Measurements from ENCODE around the gene SMIM29.

- TF ChIP-seq, protein P1, sequence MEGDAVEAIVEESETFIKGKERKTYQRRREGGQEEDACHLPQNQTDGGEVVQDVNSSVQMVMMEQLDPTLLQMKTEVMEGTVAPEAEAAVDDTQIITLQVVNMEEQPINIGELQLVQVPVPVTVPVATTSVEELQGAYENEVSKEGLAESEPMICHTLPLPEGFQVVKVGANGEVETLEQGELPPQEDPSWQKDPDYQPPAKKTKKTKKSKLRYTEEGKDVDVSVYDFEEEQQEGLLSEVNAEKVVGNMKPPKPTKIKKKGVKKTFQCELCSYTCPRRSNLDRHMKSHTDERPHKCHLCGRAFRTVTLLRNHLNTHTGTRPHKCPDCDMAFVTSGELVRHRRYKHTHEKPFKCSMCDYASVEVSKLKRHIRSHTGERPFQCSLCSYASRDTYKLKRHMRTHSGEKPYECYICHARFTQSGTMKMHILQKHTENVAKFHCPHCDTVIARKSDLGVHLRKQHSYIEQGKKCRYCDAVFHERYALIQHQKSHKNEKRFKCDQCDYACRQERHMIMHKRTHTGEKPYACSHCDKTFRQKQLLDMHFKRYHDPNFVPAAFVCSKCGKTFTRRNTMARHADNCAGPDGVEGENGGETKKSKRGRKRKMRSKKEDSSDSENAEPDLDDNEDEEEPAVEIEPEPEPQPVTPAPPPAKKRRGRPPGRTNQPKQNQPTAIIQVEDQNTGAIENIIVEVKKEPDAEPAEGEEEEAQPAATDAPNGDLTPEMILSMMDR (IDR thresholded peaks at IDR 0.05; ENCODE audit: insufficient read depth, low read depth, low read length): no peak
- TF ChIP-seq EZH2 (IDR thresholded peaks at IDR 0.05; ENCODE audit: insufficient read depth, low read length): no peak
These were observed 44.1 kb downstream of the SMIM29 start for GRCh38 chr6:34204693-34205092.
